LoVo (cell line): ENCODE measurements around the gene HSPA12A.

Experiments
- DNase-seq: peaks from one replicate; pipeline ENCODE4 v3.0.0-alpha.2; 2016; ENCODE audit warnings: low spot score

The HSPA12A gene

DNA sequence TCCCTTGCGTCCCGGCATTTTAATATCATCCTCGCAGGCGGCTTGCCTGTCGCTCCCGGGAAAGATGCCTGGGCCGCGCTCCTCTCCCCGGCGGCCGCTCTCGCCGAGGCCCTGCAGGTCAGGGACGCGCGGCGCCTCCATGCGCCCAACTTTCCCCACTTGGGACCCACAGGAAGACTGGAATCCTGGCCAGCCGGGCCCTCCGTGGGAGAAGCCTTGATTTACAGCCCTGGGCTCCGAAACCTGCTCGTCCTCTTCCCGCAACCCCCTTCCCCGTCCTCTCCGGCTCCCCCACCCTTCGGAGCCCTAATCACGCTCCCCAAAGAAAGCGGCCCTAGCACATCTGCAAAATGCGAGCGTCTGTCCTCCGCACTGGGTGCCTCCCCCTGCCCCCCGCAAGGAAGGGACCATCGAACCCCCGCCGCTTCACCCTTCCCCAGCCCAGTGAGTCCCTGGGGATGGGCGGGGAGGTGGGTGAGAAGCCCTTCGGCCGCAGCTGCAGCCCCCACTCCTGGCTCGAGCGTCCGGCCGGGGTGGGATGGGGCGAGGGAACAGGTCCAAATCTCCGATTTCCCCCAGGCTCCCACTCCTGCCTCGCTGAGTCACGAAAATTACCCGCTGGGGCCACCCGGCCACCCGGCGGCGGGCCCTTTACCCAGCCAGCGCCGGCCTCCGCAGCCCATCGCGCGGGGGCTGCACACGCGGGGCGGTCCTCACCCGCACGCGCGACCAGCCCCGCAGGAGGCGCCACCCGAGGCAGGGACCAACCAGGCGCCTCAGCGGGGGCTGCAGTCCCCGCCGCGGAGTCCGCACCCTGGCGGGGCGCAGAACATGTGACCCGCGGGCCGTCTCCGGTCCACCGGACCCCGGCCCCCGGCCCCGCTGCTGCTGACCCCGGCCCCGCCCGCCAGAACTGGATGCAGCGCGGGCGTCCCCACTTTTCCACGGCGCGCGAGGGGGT lies 695 bp downstream of the HSPA12A start:
- DNase-seq, result peak; percentile 6

- DNase-seq, result no peak
Measured at GRCh38 chr10:116740971-116741370, 1.4 kb downstream of the HSPA12A start.

GRCh38 chr10:116738339-116738738 lies 4.0 kb downstream of the HSPA12A start:
- no peak for DNase-seq

GRCh38 chr10:116737627-116738327 lies 4.6 kb downstream of the HSPA12A start:
- DNase-seq, result no peak

GRCh38 chr10:116733566-116733965 lies 8.8 kb downstream of the HSPA12A start:
- DNase-seq, result no peak

DNA sequence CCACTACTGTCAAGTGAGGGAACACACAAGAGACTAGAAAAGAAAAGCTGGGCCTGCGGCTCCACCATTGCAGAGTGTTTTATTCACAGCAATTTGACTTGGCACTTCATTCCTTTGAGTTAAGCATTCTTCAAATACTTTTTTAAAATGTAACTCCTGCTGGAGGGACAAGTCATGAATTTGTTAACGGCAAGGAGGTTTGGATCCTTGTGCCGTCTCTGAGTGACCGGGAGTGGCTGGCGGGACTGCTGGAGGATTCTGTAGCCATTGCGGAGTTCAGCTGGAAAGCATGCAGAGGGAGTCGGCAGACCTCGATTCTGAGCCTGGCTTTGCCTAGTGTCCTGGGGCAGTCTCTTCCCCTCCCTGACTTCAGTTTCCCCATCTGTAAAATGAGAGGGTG lies 9.8 kb downstream of the HSPA12A start:
- DNase-seq, result no peak

DNA sequence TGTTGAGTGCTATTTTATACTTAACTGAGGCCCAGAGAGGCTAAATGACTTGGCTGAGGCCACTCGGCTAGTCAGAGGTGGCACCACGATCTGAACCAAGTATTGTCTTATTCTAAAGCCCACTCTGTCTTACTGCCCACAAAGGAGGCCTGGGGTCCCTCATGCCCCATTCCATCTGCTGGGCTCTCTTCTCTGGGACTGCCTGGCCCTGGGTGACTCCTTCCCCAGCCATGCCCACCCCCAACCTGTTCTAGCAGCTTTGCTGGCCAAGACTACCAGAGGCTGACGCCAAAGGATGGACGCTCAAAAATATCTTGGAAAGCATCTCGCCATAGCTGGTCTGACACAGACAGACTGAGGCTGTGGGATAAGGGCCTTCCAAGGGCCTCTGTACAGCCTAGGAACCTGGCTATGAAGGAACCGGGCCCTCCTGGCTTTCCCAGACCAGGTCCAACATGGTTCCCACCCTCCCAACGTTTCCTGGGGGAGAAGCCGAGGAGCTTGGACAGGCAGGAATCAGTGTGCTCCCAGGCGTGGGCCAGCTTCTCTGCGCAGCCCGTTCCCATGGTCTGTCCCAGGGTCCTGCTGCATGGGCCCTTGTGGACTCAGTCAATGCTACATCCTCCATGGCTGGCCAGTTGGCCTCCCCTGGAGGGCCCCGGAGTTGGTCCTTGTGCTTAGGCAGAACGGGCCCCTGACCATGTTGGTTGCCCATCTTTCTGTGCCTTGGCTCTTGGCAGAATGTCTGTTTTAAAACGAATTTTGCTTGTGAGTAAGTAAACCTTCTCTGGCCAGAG lies 11.7 kb downstream of the HSPA12A start:
- no peak for DNase-seq

DNA sequence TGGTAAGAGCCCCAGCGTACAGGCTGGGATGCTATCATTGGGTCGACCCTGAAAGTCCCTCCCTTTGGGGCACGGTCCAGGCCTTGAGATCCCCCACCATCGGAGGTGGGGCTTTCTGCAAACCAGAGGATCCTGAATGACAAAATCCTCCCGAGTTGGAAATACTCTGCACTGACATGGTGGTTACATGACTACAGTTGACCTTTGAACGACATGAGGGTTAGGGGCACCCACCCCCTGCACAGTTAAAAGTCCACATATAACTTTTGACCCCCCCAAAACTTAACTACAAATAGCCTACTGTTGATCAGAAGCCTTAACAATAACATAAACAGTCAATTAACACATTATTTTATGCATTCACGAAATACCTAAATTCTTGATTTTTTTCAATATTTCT lies 13.1 kb downstream of the HSPA12A start:
- no peak for DNase-seq

DNA sequence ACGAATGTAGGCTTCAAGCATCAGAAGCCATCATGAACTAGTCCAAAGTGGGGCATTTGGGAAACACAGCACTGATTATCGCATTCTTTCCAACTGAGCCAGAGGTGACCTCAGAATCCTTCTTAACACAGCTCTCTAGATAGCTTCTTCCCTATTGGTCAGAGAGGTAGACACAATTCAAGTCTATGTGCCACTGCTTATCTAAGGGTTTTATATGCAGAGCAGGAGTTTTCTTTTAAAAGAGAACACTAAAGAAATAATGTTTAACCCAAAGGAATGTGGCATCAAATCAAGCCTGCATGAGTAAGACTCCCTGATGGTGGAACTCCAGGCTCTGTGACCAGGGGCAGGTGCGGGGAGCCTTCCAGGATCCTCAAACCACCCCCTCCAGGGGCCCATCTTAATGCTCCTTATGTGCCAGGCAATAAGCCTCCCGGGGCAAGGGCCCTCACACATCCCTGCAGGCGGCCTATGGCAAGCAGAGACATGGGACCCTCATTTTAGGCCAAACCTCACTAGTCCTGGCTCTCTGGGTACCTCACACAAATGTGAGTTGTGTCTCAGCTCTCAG lies 13.8 kb downstream of the HSPA12A start:
- DNase-seq, result no peak

- DNase-seq, result no peak
Measured at GRCh38 chr10:116723428-116724281, 18.7 kb downstream of the HSPA12A start.

- no peak for DNase-seq
Measured at GRCh38 chr10:116722736-116723427, 19.5 kb downstream of the HSPA12A start.

DNA sequence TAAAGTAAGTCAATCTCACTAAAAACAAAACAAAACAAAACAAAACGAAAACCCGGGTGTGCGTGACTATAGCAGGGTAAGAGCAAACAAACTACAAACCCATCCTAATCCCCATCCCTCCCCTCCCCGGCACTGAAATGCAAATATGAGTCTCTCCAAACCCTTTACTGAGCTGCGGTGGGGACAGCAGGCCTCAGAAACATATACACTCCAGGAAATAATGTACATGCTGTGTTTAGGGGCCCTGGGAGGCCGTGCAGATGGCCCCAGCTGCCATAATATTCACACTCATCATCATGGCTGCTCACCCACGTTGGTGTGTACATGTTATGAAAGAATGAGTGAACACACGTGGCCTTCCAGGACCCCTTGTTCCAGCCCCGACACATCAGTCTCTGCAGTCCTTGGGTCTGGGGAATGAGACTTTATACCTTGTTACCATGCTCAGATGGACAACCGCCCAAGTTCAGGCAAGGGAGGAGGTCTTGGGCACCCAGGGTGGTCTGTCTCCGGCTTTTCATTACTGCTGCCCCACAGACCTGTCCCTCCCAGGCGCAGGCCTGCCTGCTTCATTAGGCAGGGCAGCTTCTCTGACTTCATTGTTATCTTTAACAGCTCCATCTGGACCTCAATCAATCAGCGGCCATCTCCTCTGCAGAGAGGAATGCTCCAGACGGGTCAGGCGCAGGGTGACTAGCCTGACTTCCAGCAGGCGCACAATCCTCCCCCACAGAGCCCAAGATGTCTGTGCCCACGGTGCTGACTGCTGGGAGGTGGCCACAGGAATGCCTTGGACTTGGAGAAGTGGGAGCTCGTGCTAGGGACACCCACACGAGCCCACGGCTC lies 20.6 kb downstream of the HSPA12A start:
- no peak for DNase-seq

DNA sequence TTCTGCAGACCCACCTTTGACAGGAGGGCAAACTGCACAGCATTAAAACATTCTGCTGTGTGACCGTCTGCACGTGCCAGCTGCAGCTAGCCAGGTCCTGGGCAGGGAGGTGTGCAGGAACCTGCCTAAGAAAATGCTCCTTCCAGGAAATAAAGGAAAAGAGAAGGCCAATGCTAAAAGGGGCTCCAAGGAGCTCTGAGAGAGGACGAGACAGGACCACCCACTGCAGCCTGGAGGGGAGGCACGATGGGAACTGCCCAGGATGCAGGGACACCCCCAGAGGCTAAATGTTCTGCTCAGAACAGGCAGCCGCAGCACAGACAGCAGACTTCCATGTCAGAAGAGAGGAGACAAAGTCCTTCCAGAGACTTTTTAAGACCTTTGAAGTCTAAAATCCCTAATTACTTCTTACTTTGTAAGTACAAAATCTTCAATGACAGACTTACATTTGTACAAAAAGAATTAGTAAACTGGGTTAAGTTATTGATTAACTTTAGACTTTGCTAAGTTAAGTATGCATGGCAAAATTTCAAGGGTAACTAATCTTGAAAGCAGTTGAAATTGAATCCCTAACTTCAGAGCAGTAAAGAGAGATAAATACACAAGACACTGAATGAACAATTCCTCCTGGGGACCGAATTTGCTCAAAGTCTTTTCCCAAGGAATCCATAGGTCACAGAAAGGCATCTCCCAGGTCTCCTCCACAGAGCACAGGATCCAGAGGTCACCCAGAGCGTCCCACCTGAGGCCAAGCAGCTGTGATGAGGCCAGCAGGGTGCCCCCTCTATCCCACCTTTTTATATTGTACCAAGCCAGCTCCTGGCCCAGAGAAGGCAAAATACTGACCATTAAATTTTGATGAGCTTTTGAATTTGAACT lies 21.5 kb downstream of the HSPA12A start:
- DNase-seq, result no peak

GRCh38 chr10:116720241-116720643 lies 22.1 kb downstream of the HSPA12A start:
- no peak for DNase-seq

DNA sequence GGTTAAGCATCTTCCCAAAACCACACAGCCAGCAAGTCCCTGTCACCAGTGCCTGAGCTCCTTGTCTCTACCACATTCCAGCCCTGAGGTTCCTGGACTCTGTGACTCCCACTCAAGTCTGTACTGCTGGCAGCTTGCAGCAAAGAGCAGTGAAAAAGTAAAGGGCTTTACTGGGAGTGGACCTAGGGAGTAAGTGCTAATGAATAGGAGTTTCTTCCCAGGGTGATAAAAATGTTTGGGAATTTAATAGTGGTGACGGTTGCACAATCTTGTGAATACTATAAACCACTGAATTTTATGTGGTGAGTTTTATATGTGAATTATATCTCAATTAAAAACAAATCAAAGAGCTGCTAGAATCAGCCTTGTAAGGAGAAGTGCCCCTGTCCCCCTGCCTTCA lies 22.6 kb downstream of the HSPA12A start:
- DNase-seq, result no peak

DNA sequence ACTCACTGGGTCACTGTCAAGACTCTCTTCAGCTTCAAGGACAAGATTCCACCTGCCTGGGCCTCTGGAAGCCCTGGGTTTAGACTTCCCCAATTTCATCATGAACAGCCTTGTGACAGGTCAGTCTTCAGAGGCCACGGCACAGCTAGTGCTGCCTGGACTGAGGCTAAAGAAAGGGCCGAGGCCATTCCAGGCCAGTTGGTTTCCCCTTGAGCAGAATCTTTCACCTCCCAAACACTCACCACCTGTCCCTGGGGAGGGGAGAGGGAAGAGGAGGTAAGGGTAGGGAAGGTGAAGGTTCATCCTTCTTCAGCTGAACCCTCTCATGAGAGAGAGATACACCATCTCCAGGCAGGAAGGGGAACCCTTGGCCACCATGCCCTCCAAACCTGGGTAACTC lies 24.3 kb downstream of the HSPA12A start:
- no peak for DNase-seq

DNA sequence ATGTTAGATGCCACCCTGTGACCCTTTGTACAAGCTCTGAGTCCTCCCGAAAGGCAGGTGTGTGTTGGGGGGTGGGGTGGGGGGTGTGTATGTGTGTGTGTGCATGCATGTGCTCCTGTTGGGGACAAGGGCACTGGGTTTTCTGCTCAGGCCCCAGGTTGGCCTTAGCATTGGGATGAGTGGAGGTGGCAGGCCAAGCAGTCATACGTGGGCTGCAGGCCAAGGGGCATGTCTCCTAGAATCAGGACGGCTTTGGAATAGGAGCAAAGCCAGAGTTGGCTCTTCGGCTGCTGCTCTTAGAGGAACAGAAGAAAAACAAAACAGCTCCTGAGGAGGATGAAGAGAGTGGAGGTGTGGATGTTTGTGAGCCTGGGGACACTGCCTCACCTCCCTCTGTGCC lies 26.0 kb downstream of the HSPA12A start:
- DNase-seq, result no peak

DNA sequence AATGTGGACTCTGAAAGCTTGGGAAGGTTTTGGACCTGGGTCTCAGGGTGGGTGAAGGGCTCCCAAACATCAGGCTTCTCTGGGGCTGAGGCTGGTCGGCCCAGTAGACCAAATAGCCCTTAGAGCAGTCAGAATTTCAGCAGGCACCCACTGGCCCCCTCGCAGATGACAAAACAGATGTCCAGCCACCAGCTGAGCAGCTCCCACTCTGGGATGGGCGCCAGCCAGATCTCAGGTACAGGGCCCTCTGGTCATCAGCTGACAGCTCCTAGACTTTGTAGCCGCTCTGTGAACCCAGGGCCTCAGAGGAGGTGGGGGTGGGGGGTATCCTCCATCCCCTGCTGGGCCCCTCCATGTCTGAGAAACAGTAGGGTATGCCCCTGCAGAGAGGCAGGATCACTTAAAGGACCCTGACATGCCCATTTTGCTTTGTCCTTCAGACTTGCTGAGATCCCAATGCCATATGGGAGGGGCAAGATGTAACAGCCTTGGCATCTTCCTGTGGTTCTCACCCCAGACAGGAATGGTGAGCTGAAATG lies 26.5 kb downstream of the HSPA12A start:
- DNase-seq, result no peak
